GM12875 (cell line): ENCODE measurements around the gene KCNJ3.
"Not testable (repeated sequence)": the region's sequence is repeated elsewhere in the genome, so short reads cannot be mapped to it uniquely, and the experiment has no call there.

Experiments
- H3K4me3 ChIP-seq: one replicate; pipeline ENCODE4 v1.5.1; 2011; ENCODE audit warnings: low read depth, low read length, control low read depth
- TF ChIP-seq, protein P1 (sequence below): IDR thresholded peaks from 2 replicates; pipeline ENCODE4 v1.5.1; 2011; ENCODE audit warnings: low read depth, mild to moderate bottlenecking, control low read depth, inconsistent platforms, low read length, moderate library complexity, borderline replicate concordance; ENCODE audit not compliant: insufficient read depth

KCNJ3 gene

DNA sequence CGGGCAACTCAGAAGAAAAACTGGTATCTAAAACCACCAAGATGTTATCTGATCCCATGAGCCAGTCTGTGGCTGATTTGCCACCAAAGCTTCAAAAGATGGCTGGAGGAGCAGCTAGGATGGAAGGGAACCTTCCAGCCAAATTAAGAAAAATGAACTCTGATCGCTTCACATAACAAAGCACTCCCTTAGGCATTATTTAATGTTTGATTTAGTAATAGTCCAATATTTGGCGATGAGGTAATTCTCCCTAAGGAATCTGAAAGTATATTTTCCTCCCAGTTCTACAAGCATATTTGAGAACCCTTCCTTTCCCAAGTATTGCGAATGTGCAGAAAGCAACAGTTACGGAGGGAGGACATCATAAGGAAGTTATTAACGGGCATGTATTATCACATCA, 156.6 kb downstream of the KCNJ3 start:
- TF ChIP-seq, protein P1, sequence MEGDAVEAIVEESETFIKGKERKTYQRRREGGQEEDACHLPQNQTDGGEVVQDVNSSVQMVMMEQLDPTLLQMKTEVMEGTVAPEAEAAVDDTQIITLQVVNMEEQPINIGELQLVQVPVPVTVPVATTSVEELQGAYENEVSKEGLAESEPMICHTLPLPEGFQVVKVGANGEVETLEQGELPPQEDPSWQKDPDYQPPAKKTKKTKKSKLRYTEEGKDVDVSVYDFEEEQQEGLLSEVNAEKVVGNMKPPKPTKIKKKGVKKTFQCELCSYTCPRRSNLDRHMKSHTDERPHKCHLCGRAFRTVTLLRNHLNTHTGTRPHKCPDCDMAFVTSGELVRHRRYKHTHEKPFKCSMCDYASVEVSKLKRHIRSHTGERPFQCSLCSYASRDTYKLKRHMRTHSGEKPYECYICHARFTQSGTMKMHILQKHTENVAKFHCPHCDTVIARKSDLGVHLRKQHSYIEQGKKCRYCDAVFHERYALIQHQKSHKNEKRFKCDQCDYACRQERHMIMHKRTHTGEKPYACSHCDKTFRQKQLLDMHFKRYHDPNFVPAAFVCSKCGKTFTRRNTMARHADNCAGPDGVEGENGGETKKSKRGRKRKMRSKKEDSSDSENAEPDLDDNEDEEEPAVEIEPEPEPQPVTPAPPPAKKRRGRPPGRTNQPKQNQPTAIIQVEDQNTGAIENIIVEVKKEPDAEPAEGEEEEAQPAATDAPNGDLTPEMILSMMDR = no peak
- H3K4me3 ChIP-seq = no peak overlapping the region

DNA sequence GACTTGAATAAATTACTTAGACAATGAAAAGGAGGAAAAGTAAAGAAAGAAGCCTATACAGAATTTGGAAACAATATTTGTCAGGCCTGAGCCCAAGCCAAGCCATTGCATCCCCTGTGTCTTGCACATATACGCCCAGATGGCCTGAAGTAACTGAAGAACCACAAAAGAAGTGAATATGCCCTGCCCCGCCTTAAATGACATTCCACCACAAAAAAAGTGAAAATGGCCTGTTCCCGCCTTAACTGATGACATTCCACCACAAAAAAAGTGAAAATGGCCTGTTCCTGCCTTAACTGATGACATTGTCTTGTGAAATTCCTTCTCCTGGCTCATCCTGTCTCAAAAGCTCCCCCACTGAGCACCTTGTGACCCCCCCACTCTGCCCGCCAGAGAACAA, 168.7 kb downstream of the KCNJ3 start:
- not testable (repeated sequence) for H3K4me3 ChIP-seq

DNA sequence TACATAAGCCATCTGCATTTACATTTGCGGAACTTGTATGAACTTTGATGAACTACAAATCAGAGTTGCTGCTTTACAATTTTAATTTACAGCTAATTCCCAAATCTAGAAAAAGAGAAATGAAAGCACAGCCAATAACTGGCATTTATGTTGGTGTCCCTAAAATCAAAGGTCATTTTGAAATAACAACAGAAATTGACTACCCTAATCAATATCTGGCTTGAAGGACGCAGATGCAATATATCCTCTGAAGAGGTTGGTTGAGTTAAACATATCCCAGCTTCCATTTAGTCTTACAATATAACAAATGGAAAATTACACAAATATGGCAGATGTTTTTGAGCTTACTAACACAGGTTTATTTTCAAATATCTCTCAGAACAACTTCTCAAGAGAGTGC, 177.5 kb downstream of the KCNJ3 start:
- H3K4me3 ChIP-seq = no peak overlapping the region
- TF ChIP-seq, protein P1 = no peak

DNA sequence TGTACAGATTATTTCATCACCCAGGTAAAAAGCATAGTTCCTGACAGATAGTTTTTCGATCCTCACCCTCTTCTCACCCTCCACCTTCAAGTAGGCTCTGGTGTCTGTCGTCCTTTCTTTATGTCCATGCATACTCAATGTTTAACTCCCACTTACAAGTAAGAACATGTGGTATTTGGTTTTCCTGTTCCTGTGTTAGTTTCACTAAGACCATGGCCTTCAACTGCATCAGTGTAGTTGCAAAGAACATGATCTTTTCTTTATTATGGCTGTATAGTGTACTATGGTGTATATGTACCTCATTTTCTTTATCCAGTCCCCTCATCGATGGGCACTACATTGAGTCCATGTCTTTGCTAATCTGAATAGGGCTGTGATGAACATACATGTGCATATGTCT, 184.2 kb downstream of the KCNJ3 start:
- TF ChIP-seq, protein P1 = no peak
- no peak overlapping the region for H3K4me3 ChIP-seq

DNA sequence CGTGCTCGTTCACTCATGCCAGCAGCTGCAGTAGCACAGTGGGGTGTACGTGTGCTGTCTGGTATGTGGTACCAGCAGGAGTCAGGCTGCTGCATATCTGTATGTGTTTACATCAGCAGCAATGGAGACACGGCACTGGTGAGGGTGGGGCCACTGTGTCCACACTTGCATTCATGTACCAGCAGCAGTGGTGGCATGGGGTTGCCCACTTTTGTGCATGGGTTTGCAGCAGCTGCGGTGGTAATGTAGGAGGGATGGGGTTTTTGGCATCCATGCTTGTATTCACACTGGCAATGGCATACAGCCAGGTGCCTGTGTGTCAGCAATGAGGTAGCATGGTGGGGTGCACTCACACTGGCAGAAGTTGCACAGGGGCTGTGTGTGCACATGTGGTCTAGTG, 187.8 kb downstream of the KCNJ3 start:
- TF ChIP-seq, protein P1 = no peak
- no peak overlapping the region for H3K4me3 ChIP-seq

DNA sequence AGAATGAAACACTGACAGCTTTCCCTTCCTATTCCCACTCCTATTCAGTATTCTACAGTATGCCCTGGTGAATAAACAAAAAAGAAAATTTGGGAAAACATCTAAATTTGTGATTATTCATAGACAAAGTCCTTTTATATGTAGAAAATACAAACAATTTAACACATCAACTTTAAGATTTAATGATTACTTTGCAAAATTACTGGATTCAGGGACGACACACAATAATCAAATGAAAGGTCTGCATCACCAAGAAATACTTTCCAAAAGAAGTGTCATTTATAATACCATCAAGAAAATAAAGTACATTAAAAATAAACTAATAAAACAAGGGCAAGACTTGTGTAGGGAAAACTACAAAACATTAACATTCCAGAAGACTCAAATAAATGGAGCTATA, 199.8 kb downstream of the KCNJ3 start:
- TF ChIP-seq, protein P1 = no peak
- H3K4me3 ChIP-seq = no peak overlapping the region

DNA sequence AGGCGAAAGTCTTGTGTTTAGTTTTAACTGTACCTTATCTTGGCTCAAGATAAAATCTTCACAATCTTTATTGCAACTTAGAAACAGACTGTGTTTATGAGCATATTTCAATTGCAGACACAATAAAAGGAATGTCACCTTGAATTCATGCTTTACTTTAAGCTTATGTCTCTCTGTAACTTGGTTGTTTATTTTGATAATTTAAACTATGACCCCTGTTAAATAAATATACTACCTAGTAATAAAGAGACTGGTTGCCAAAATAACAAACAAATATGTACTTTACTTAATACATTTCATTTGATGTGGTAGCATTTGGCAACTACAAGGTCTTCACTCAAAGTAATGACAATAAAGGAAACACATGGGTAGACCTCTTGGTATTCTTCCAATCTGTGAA, 202.6 kb downstream of the KCNJ3 start:
- TF ChIP-seq, protein P1 = no peak
- H3K4me3 ChIP-seq = no peak overlapping the region
